ENCODE data around the gene SNF8.

The SNF8 gene

GRCh38 chr17:48928876-48929811 is 15.5 kb downstream of the SNF8 start:
- no peak for DNase-seq

- DNase-seq, result no peak
Observed at GRCh38 chr17:48927978-48928745, 16.5 kb downstream of the SNF8 start.

GRCh38 chr17:48925991-48926342 is 18.7 kb downstream of the SNF8 start:
- no peak for DNase-seq

- DNase-seq, result no peak
Observed at GRCh38 chr17:48925251-48925990, 19.2 kb downstream of the SNF8 start.

GRCh38 chr17:48915459-48916282 is 29.0 kb downstream of the SNF8 start:
- DNase-seq, result peak; percentile 92

GRCh38 chr17:48912476-48912875 is 32.2 kb downstream of the SNF8 start:
- DNase-seq, result no peak

GRCh38 chr17:48910370-48910769 is 34.3 kb downstream of the SNF8 start:
- no peak for DNase-seq

- DNase-seq, result peak; percentile 52
Observed at GRCh38 chr17:48909783-48910182, 34.9 kb downstream of the SNF8 start.

- DNase-seq, result peak; percentile 97
Observed at GRCh38 chr17:48908853-48909394, 35.7 kb downstream of the SNF8 start.

- DNase-seq, result peak; percentile 94
Observed at GRCh38 chr17:48908047-48908843, 36.4 kb downstream of the SNF8 start, which contains the start of gene UBE2Z. UBE2Z (plus strand) TSS chr17:48908407; CDS start chr17:48908504, 97 bp downstream.

GRCh38 chr17:48907713-48908046 is 37.0 kb downstream of the SNF8 start:
- DNase-seq, result no peak

GRCh38 chr17:48905987-48906515 is 38.6 kb downstream of the SNF8 start:
- DNase-seq, result no peak

GRCh38 chr17:48904428-48904827 is 40.2 kb downstream of the SNF8 start:
- no peak for DNase-seq

GRCh38 chr17:48903401-48903800 is 41.2 kb downstream of the SNF8 start:
- DNase-seq, result no peak

GRCh38 chr17:48901241-48901640 is 43.4 kb downstream of the SNF8 start:
- DNase-seq, result no peak

GRCh38 chr17:48894886-48895285 is 49.8 kb downstream of the SNF8 start:
- no peak for DNase-seq

GRCh38 chr17:48893646-48894508 is 50.8 kb downstream of the SNF8 start:
- peak; percentile 34 for DNase-seq

- no peak for DNase-seq
Observed at GRCh38 chr17:48892940-48893645, 51.5 kb downstream of the SNF8 start.

- DNase-seq, result no peak
Observed at GRCh38 chr17:48890086-48890485, 54.6 kb downstream of the SNF8 start.
